ENCODE results near the gene IGSF9B. TPM values are rescaled to one million over a fixed set of nuclear protein-coding genes. Genes with fewer than 3 reads are reported as not detected.
"Not testable (repeated sequence)": the region's sequence is repeated elsewhere in the genome, so short reads cannot be mapped to it uniquely, and the experiment has no call there.

Gene IGSF9B
- total RNA-seq, 2 experiments from 2014 or later: 0.95 to 2.8 TPM

DNA sequence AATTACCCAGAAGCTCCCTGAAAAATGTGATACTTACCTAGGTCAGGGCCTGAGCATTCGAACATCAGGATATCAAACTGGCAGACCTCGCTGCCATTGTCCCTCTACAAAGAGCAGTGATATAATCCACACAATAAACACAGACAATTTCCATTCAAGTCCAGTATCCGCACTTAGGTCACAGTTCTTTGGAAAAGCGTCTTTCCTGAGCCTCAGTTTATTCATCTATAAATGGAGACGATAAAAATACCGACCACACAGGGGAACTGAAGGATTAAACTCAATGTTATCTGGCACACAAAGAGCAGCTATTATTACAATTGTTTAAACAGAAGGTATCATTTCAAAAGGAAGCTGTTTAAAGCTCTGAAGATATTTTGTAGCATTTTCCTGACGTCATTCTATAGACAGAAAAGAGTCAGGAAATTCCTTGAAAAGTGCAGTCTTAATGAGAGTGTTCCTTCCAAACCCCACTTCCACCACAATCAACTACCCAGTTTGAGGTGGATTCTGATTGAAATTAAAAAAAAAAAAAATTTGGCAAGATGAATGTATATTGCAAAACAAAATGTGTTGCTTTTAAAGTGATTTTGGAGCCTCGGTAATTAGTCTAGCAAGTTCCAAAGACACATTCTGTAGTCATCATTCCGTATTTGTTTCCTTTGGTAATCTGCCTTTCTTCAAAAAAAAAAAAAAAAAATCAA lies 47.2 kb upstream of the IGSF9B start:
- Histone ChIP-seq H3K4me2 (ENCODE audit: low read length) (no peak overlapping the region), H3K4me3 (ENCODE audit: low read depth, low read length, poor library complexity, severe bottlenecking) (no peak overlapping the region), H3K27ac (ENCODE audit: low read depth, low read length, poor library complexity, severe bottlenecking) (no peak overlapping the region), H3K36me3 (ENCODE audit: insufficient read depth, low read length) (no peaks in the 10 kb centered on the region), H3K9me2 (ENCODE audit: insufficient read depth, low read length) (no peaks in the 10 kb centered on the region), H3K4me1 (ENCODE audit: insufficient read depth, low read length, poor library complexity, severe bottlenecking) (no peaks in the 10 kb centered on the region), H2AFZ (ENCODE audit: low read length) (no peak overlapping the region), H3K9me3 (ENCODE audit: low read length) (no peaks in the 10 kb centered on the region), H4K20me1 (ENCODE audit: insufficient read depth, low read length) (no peaks in the 10 kb centered on the region), H3K79me2 (ENCODE audit: insufficient read depth, low read depth, low read length) (no peaks in the 10 kb centered on the region)
- DNase-seq (ENCODE audit: low spot score): no peak
- TF ChIP-seq, protein P1, sequence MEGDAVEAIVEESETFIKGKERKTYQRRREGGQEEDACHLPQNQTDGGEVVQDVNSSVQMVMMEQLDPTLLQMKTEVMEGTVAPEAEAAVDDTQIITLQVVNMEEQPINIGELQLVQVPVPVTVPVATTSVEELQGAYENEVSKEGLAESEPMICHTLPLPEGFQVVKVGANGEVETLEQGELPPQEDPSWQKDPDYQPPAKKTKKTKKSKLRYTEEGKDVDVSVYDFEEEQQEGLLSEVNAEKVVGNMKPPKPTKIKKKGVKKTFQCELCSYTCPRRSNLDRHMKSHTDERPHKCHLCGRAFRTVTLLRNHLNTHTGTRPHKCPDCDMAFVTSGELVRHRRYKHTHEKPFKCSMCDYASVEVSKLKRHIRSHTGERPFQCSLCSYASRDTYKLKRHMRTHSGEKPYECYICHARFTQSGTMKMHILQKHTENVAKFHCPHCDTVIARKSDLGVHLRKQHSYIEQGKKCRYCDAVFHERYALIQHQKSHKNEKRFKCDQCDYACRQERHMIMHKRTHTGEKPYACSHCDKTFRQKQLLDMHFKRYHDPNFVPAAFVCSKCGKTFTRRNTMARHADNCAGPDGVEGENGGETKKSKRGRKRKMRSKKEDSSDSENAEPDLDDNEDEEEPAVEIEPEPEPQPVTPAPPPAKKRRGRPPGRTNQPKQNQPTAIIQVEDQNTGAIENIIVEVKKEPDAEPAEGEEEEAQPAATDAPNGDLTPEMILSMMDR (conservative IDR thresholded peaks at IDR 0.05; ENCODE audit: low read length): no peak
- no peak for TF ChIP-seq EZH2phosphoT487 (IDR thresholded peaks at IDR 0.05; ENCODE audit: borderline replicate concordance, low read depth, low read length)
- intact Hi-C loops (cut with micrococcal nuclease; ENCODE audit: unreplicated experiment): no loop called here
- POLR2A ChIA-PET: no interaction called here
- no TSS peak for BruUV-seq (replicated peaks)
- CTCF ChIA-PET (ENCODE audit: unreplicated experiment): no interaction called here

DNA sequence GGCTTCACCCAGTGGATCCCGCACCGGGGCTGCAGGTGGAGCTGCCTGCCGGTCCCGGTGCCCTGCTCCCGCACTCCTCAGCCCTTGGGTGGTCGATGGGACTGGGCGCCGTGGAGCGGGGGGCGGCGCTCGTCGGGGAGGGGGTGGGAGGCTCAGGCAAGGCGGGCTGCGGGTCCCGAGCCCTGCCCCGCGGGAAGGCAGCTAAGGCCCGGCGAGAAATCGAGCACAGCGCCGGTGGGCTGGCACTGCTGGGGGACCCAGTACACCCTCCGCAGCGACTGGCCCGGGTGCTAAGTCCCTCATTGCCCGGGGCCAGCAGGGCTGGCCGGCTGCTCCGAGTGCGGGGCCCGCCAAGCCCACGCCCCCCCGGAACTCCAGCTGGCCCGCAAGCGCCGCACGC lies 46.1 kb upstream of the IGSF9B start:
- H2AFZ ChIP-seq (ENCODE audit: low read length); intact Hi-C loops (cut with micrococcal nuclease; ENCODE audit: unreplicated experiment); H3K9me2 ChIP-seq (ENCODE audit: insufficient read depth, low read length); H3K4me2 ChIP-seq (ENCODE audit: low read length); BruUV-seq (replicated peaks); DNase-seq (ENCODE audit: low spot score); H3K4me1 ChIP-seq (ENCODE audit: insufficient read depth, low read length, poor library complexity, severe bottlenecking); POLR2A ChIA-PET; H3K4me3 ChIP-seq (ENCODE audit: low read depth, low read length, poor library complexity, severe bottlenecking); H3K27ac ChIP-seq (ENCODE audit: low read depth, low read length, poor library complexity, severe bottlenecking); CTCF ChIA-PET (ENCODE audit: unreplicated experiment); H3K79me2 ChIP-seq (ENCODE audit: insufficient read depth, low read depth, low read length); H4K20me1 ChIP-seq (ENCODE audit: insufficient read depth, low read length); H3K9me3 ChIP-seq (ENCODE audit: low read length); H3K36me3 ChIP-seq (ENCODE audit: insufficient read depth, low read length): not testable (repeated sequence)

DNA sequence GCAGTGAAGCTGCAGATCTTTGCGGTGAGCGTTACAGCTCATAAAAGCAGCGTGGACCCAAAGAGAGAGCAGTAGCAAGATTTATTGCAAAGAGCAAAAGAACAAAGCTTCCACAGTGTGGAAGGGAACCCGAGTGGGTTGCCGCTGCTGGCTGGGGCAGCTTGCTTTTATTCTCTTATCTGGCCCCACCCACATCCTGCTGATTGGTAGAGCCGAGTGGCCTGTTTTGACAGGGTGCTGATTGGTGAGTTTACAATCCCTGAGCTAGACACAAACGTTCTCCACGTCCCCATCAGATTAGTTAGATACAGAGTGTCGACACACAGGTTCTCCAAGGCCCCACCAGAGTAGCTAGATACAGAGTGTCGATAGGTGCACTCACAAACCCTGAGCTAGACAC lies 45.6 kb upstream of the IGSF9B start:
- H3K4me2 ChIP-seq (ENCODE audit: low read length); H3K36me3 ChIP-seq (ENCODE audit: insufficient read depth, low read length); intact Hi-C loops (cut with micrococcal nuclease; ENCODE audit: unreplicated experiment); H3K27ac ChIP-seq (ENCODE audit: low read depth, low read length, poor library complexity, severe bottlenecking); DNase-seq (ENCODE audit: low spot score); H3K79me2 ChIP-seq (ENCODE audit: insufficient read depth, low read depth, low read length); H3K4me3 ChIP-seq (ENCODE audit: low read depth, low read length, poor library complexity, severe bottlenecking); POLR2A ChIA-PET; CTCF ChIA-PET (ENCODE audit: unreplicated experiment); H3K4me1 ChIP-seq (ENCODE audit: insufficient read depth, low read length, poor library complexity, severe bottlenecking); H4K20me1 ChIP-seq (ENCODE audit: insufficient read depth, low read length); H3K9me2 ChIP-seq (ENCODE audit: insufficient read depth, low read length); H2AFZ ChIP-seq (ENCODE audit: low read length); BruUV-seq (replicated peaks); H3K9me3 ChIP-seq (ENCODE audit: low read length): not testable (repeated sequence)

DNA sequence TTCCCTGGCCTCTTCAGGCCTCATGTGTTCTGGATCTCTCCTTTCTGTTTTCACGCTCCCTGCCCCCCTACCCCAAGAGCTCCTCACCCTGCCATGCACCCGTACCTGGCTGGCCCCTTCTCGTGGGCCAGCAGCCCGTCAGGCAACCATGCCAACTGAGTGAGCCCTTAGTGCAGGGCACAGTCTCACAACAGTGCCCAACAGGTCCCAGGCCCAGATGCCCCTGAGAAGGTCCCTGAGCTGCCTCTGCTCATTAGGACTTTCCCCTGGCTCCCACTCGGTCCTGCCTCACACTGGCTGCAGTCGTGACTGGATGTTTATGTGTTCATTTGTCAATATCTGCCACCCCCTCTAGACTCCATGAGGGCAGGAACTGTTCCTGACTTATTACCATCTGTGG lies 44.8 kb upstream of the IGSF9B start:
- H3K36me3 ChIP-seq (ENCODE audit: insufficient read depth, low read length): no peaks in the 10 kb centered on the region
- H3K4me1 ChIP-seq (ENCODE audit: insufficient read depth, low read length, poor library complexity, severe bottlenecking): no peaks in the 10 kb centered on the region
- ChIA-PET CTCF (ENCODE audit: unreplicated experiment) (no interaction called here), POLR2A (interaction anchor here (0.9 kb wide), 1 partner anchor 28 kb away, joined by 3 read pairs; no protein-coding TSS in a partner anchor)
- H2AFZ ChIP-seq (ENCODE audit: low read length): no peak overlapping the region
- TF ChIP-seq EZH2phosphoT487 (IDR thresholded peaks at IDR 0.05; ENCODE audit: borderline replicate concordance, low read depth, low read length): no peak
- TF ChIP-seq, protein P1 (conservative IDR thresholded peaks at IDR 0.05; ENCODE audit: low read length): no peak
- BruUV-seq (replicated peaks): no TSS peak
- no peaks in the 10 kb centered on the region for H3K9me3 ChIP-seq (ENCODE audit: low read length)
- no peaks in the 10 kb centered on the region for H4K20me1 ChIP-seq (ENCODE audit: insufficient read depth, low read length)
- no peak for DNase-seq (ENCODE audit: low spot score)
- no peak overlapping the region for H3K4me3 ChIP-seq (ENCODE audit: low read depth, low read length, poor library complexity, severe bottlenecking)
- H3K9me2 ChIP-seq (ENCODE audit: insufficient read depth, low read length): no peaks in the 10 kb centered on the region
- no peak overlapping the region for H3K4me2 ChIP-seq (ENCODE audit: low read length)
- no peaks in the 10 kb centered on the region for H3K79me2 ChIP-seq (ENCODE audit: insufficient read depth, low read depth, low read length)
- intact Hi-C loops (cut with micrococcal nuclease; ENCODE audit: unreplicated experiment): no loop called here
- no peak overlapping the region for H3K27ac ChIP-seq (ENCODE audit: low read depth, low read length, poor library complexity, severe bottlenecking)
